HG03159 (cell line): ENCODE data around the gene RUNX1.
"Not testable (repeated sequence)": the region's sequence is repeated elsewhere in the genome, so short reads cannot be mapped to it uniquely, and the experiment has no call there.

ENCODE experiments used
- ATAC-seq: cut with Tn5 transposase; IDR thresholded peaks from one replicate; pipeline ENCODE4 v1.9.1; 2021; ENCODE audit warnings: mild to moderate bottlenecking, moderate library complexity; ENCODE audit not compliant: unreplicated experiment

The RUNX1 gene

GRCh38 chr21:34974162-34974981, 74.7 kb downstream of the RUNX1 start:
- peak; percentile 81 for ATAC-seq

- ATAC-seq, result no peak
Measured at GRCh38 chr21:34973685-34974084, 75.4 kb downstream of the RUNX1 start.

- no peak for ATAC-seq
Measured at GRCh38 chr21:34971656-34972055, 77.4 kb downstream of the RUNX1 start.

DNA sequence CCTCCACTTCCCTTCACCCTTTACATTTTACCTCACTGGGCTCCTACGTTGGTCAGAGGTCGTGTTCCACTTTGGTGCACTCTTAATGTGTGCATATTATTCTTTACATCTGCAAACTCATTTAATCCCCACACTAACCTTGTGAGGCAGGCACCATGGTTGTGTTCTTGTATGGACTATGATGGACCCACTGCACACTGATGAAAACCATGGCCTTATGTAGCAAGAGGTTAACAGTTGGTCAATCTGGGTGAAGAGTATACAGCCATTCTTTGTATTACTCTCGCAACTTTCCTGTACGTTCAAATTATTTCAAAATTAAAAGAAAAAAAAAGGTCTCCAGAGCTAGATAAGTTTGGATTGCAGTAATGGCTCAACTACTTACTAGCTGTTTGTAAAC, 78.5 kb downstream of the RUNX1 start:
- no peak for ATAC-seq

- no peak for ATAC-seq
Measured at GRCh38 chr21:34970167-34970500, 79.0 kb downstream of the RUNX1 start.

- no peak for ATAC-seq
Measured at GRCh38 chr21:34969423-34970166, 79.5 kb downstream of the RUNX1 start.

- no peak for ATAC-seq
Measured at GRCh38 chr21:34968414-34969333, 80.4 kb downstream of the RUNX1 start.

- ATAC-seq, result no peak
Measured at GRCh38 chr21:34967509-34968289, 81.4 kb downstream of the RUNX1 start.

DNA sequence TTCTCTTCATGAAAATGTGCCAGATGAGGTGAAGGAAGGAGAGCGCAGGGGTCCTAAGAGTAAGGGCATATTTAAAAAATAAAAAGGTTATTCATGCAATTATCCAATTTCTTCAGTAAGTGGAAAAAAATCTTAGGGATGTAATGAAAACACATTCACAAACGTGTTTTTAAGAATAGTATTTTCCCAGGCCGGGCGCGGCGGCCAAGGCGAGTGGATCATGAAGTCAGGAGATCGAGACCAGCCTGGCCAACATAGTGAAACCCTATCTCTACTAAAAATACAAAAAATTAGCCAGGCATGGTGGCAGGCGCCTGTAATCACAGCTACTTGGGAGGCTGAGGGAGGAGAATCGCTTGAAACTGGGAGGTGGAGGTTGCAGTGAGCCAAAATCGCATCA, 82.2 kb downstream of the RUNX1 start:
- not testable (repeated sequence) for ATAC-seq

GRCh38 chr21:34965200-34966174, 83.6 kb downstream of the RUNX1 start:
- ATAC-seq, result no peak

- ATAC-seq, result no peak
Measured at GRCh38 chr21:34962586-34963222, 86.4 kb downstream of the RUNX1 start.

DNA sequence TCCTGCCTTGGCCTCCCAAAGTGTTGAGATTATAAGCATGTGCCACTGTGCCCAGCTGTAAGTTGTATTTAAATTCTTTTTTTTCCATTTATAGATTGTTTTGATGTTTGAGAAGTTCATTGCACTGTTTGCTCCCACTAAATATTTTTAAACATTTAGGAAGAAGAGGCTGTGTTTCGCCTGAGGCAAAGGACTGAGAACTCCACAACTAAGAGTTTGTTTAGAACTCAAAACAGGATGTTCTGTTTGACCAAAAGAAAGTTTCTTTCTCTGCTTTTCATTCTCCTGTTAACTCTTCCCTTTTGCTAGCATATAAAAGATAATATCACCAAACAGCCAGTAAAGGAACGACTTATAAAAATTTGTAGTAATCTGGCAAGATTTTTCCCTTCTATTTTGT, 87.0 kb downstream of the RUNX1 start:
- ATAC-seq, result no peak

DNA sequence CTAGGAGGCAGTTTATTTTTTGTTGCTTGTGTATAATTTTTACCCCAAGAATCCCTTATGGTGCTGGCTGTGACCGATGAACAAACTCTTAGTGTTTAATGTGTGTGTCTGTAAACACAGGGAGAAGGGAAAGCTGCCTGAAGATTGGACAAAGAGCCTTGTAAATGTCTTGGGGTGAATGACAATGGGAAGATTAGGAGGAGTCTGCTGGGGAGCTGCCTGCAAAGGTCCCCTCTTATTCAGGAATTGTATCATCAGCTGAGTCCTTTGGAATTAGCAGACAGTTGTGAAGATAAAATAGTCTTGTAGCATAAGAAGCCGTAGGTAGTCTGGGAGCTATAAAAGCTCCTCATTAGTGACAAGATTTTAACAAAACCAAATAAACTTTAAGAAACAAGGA, 88.4 kb downstream of the RUNX1 start:
- ATAC-seq, result no peak

- no peak for ATAC-seq
Measured at GRCh38 chr21:34959607-34960006, 89.5 kb downstream of the RUNX1 start.

GRCh38 chr21:34958040-34958439, 91.1 kb downstream of the RUNX1 start:
- ATAC-seq, result no peak

DNA sequence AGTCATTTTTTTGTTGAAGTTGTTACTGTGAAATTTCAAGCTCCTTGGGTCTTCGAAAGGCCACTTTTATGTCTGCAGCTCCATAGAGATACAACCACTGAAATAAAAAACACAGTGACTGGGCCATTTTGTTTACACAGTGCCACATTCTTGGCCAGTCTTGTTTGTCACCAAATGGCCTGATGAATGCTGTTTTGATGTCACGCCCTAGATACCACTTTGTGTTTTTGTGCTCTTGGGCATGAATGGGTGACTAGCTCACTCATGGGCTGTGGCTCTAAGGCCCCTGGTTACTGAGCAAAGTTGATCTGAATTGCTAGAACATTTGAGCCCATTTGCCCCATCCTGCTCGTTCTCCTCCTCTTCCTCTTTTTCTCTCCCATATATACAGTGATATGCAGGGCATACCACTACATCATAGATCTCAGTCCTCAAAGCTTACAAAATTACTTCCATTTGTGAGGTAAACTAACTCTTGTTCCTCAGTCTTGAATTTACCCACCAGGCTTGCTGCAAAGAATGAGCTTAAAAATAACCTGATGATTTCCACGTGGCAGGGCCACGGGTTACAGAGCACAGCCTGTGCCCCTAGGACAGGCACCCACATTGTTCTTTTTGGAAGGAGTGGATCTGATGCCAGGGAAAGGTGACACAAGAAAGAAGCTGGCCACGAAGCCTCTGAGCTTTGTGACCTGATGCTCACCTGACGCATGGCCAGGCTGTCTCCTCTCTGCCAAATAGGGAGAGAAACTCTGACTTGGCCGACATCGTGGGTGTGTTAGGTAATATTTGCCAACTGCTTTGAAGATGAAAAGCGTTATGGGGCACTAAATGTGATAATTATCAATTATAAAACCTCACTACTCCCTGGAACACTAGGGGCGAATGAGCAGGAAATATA, 92.4 kb downstream of the RUNX1 start:
- ATAC-seq, result no peak

DNA sequence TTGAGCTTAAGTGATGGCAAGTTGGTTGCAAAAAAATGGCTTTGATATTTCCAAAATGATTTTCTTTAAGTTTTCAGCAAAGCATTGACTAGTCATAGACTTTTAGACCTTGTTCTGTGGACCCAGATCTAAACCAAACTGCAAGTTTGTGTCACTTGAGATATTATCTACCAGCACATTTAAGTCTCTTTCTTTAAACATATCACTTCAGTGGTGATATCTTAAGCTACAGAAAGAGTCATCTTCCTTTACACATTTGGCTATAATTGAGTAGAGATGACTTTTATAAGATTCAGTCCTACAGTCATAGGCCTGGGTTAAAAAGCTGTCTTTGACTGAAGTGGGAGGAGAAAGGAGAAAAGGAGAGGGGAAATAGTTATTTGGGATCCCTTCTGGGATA, 95.2 kb downstream of the RUNX1 start:
- ATAC-seq, result no peak

GRCh38 chr21:34952701-34953100, 96.4 kb downstream of the RUNX1 start:
- no peak for ATAC-seq
